Mesenchymal stem cell (in vitro differentiated cells and primary cell): Measurements from ENCODE around the gene TMEM184A.

ENCODE experiments used
- DNase-seq: peaks from one replicate; pipeline ENCODE4 v3.0.0-alpha.2; 2013
- H2AFZ ChIP-seq: one replicate; pipeline ENCODE4 v1.6.1; 2013; ENCODE audit warnings: low read depth, mild to moderate bottlenecking, control low read depth, inconsistent platforms, low read length, moderate library complexity
- H2AK5ac ChIP-seq: 2 replicates; pipeline ENCODE4 v1.6.1; 2013; ENCODE audit warnings: low read length, moderate library complexity, mild to moderate bottlenecking, inconsistent platforms; ENCODE audit not compliant: severe bottlenecking
- H2BK120ac ChIP-seq: one replicate; pipeline ENCODE4 v1.6.1; 2013; ENCODE audit warnings: low read depth, mild to moderate bottlenecking, inconsistent platforms, low read length, moderate library complexity
- H2BK12ac ChIP-seq, 2 experiments: one replicate each; pipeline ENCODE4 v1.6.1; 2013; ENCODE audit warnings: inconsistent platforms in 2 of 2, low read length in 2 of 2, mild to moderate bottlenecking in 2 of 2, moderate library complexity in 2 of 2, control low read depth in 1 of 2
- H2BK15ac ChIP-seq: one replicate; pipeline ENCODE4 v1.6.1; 2013; ENCODE audit warnings: mild to moderate bottlenecking, low read depth, inconsistent platforms; ENCODE audit not compliant: poor library complexity, severe bottlenecking
- H2BK5ac ChIP-seq: 2 replicates; pipeline ENCODE4 v1.6.1; 2013; ENCODE audit warnings: low read depth, mild to moderate bottlenecking, low read length, control low read depth, inconsistent platforms; ENCODE audit not compliant: poor library complexity, severe bottlenecking
- H3K14ac ChIP-seq, 2 experiments: one replicate each; pipeline ENCODE4 v1.6.1; 2013; ENCODE audit warnings: inconsistent platforms in 2 of 2, low read length in 2 of 2, control low read depth in 1 of 2, mild to moderate bottlenecking in 1 of 2, moderate library complexity in 1 of 2
- H3K18ac ChIP-seq, 2 experiments: one replicate each; pipeline ENCODE4 v1.6.1; 2013; ENCODE audit warnings: inconsistent platforms in 2 of 2, low read length in 2 of 2, control low read depth in 1 of 2, low read depth in 1 of 2, mild to moderate bottlenecking in 1 of 2
- H3K23ac ChIP-seq, 2 experiments: one replicate each; pipeline ENCODE4 v1.6.1; 2013; ENCODE audit warnings: inconsistent platforms in 2 of 2, low read length in 2 of 2, mild to moderate bottlenecking in 2 of 2, moderate library complexity in 2 of 2, control low read depth in 1 of 2
- H3K27ac ChIP-seq: 2 replicates; pipeline ENCODE4 v1.5.1; 2013; ENCODE audit warnings: mild to moderate bottlenecking, moderate library complexity, low read length, control low read depth, inconsistent platforms; ENCODE audit not compliant: poor library complexity, severe bottlenecking
- H3K27me3 ChIP-seq, 2 experiments: 2 replicates each; pipeline versions ENCODE4 v1.6.1 to v1.7.0; 2013; ENCODE audit warnings: low read length in 2 of 2, mild to moderate bottlenecking in 2 of 2, moderate library complexity in 2 of 2, control low read depth in 1 of 2, inconsistent platforms in 1 of 2; ENCODE audit not compliant: control insufficient read depth in 1 of 2, insufficient read depth in 1 of 2
- H3K36me3 ChIP-seq, 2 experiments: 2 replicates each; pipeline versions ENCODE4 v1.6.1 to v1.7.0; 2013; ENCODE audit warnings: low read length in 2 of 2, control low read depth in 1 of 2, inconsistent platforms in 1 of 2, low read depth in 1 of 2, mild to moderate bottlenecking in 1 of 2; ENCODE audit not compliant: insufficient read depth in 2 of 2, control insufficient read depth in 1 of 2
- H3K4ac ChIP-seq, 2 experiments: one replicate each; pipeline ENCODE4 v1.6.1; 2013; ENCODE audit warnings: inconsistent platforms in 2 of 2, low read length in 2 of 2, mild to moderate bottlenecking in 2 of 2, moderate library complexity in 2 of 2, control low read depth in 1 of 2, low read depth in 1 of 2
- H3K4me1 ChIP-seq: 2 replicates; pipeline ENCODE4 v1.6.1; 2013; ENCODE audit warnings: low read depth, low read length, control low read depth; ENCODE audit not compliant: control insufficient read depth, insufficient read depth
- H3K4me2 ChIP-seq: 2 replicates; pipeline ENCODE4 v1.6.1; 2013; ENCODE audit warnings: low read length, mild to moderate bottlenecking, inconsistent platforms; ENCODE audit not compliant: poor library complexity, severe bottlenecking
- H3K4me3 ChIP-seq, 2 experiments: 2 replicates each; pipeline versions ENCODE4 v1.5.1 to v1.7.0; 2013; ENCODE audit warnings: low read length in 2 of 2, mild to moderate bottlenecking in 2 of 2, control low read depth in 1 of 2, low read depth in 1 of 2; ENCODE audit not compliant: insufficient read depth in 1 of 2
- H3K79me1 ChIP-seq: replicated peaks from 2 replicates; pipeline ENCODE4 v1.6.1; 2013; ENCODE audit warnings: mild to moderate bottlenecking, control low read depth, low read length, inconsistent platforms; ENCODE audit not compliant: poor library complexity, severe bottlenecking
- H3K9ac ChIP-seq: 2 replicates; pipeline ENCODE4 v1.7.0; 2013; ENCODE audit warnings: mild to moderate bottlenecking, low read length, moderate library complexity
- H3K9me3 ChIP-seq: 2 replicates; pipeline ENCODE4 v1.7.0; 2013; ENCODE audit warnings: mild to moderate bottlenecking, low read length; ENCODE audit not compliant: control insufficient read depth
- H4K8ac ChIP-seq: one replicate; pipeline ENCODE4 v1.6.1; 2013; ENCODE audit warnings: inconsistent platforms, mild to moderate bottlenecking, low read length, moderate library complexity
- H4K91ac ChIP-seq: one replicate; pipeline ENCODE4 v1.6.1; 2013; ENCODE audit warnings: mild to moderate bottlenecking, low read length, inconsistent platforms
- WGBS: methylation state at CpG from one replicate; pipeline ENCODE4 v1.1.7; 2013; ENCODE audit warnings: mixed read lengths; 5-methylcytosine and 5-hydroxymethylcytosine counted together

TMEM184A gene

DNA sequence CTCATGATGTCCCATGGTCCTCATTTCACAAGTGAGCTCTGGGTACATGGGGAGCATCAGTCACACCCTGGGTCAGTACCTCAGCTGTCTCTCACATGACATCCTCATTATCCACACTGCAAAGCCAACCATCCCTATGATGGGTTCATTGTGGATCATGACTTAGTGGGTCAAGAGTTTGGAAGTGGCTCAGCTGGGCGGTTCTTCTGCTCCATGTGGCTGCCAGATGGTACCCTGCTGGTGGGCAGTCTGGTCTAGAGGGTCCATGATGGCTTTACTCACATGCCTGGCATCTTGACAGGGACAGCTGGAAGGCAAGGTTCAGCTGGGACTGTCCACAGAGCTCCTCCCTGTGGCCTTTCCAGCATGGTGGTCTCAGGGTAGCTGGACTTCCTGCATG is 33.0 kb upstream of the TMEM184A start:
- no peak overlapping the region for H2AFZ ChIP-seq
- H3K9me3 ChIP-seq = peaks cover 12% of the 10 kb centered on the region
- 85% methylated on average over 1 of the region's 1 CpG for WGBS
- H3K4me2 ChIP-seq = no peak overlapping the region
- H3K4ac ChIP-seq = no peak overlapping the region
- no peak overlapping the region for H2BK15ac ChIP-seq
- no peak for DNase-seq
- H3K4me1 ChIP-seq = peaks cover 2% of the 10 kb centered on the region
- H3K9ac ChIP-seq = no peak overlapping the region
- no peak overlapping the region for H2BK5ac ChIP-seq
- no peak overlapping the region for H4K91ac ChIP-seq
- no peaks in the 10 kb centered on the region for H3K79me1 ChIP-seq
- no peak overlapping the region for H4K8ac ChIP-seq
- no peak overlapping the region for H2BK120ac ChIP-seq
- no peak overlapping the region for H3K18ac ChIP-seq
- no peak overlapping the region for H3K27ac ChIP-seq
- H3K27me3 ChIP-seq = peaks cover 76 to 79% of the 10 kb centered on the region in 2 experiments
- H3K23ac ChIP-seq = no peak overlapping the region
- no peak overlapping the region for H3K4me3 ChIP-seq
- H3K36me3 ChIP-seq = no peaks in the 10 kb centered on the region
- no peak overlapping the region for H2AK5ac ChIP-seq
- no peak overlapping the region for H3K14ac ChIP-seq
- no peak overlapping the region for H2BK12ac ChIP-seq

DNA sequence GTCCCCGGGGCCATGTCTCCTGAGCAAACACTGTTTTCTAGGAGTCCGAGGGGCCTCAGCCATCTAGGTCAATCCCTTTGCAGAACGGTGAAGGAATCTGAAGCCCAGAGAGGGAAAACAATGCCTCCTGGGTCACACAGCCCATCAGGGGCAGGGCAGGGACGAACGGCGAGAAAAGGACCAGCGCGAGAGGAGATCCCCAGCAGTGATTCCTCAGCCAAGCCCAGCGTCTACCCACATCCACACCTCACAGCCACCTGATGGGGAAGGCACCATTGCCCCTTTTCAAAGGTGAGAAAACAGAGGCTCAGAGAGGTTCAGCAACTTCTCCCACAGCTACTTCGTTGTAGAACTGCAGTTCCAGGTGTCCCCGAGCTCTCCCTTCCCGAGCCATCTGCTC is 31.7 kb upstream of the TMEM184A start:
- Histone ChIP-seq H3K27ac (no peak overlapping the region), H3K18ac (no peak overlapping the region), H3K14ac (no peak overlapping the region), H3K36me3 (no peaks in the 10 kb centered on the region), H3K9ac (no peak overlapping the region), H2BK5ac (no peak overlapping the region), H3K4ac (no peak overlapping the region), H3K4me1 (peaks cover 4% of the 10 kb centered on the region), H2BK12ac (no peak overlapping the region), H2BK15ac (no peak overlapping the region), H2AK5ac (no peak overlapping the region), H4K91ac (no peak overlapping the region), H3K27me3 (peaks cover 67 to 69% of the 10 kb centered on the region in 2 experiments), H4K8ac (no peak overlapping the region), H2BK120ac (no peak overlapping the region), H3K4me2 (no peak overlapping the region), H3K9me3 (peaks cover 12% of the 10 kb centered on the region), H3K79me1 (no peaks in the 10 kb centered on the region), H2AFZ (no peak overlapping the region), H3K4me3 (no peak overlapping the region), H3K23ac (no peak overlapping the region)
- 88% methylated on average over 12 of the region's 12 CpGs for WGBS
- DNase-seq = no peak

DNA sequence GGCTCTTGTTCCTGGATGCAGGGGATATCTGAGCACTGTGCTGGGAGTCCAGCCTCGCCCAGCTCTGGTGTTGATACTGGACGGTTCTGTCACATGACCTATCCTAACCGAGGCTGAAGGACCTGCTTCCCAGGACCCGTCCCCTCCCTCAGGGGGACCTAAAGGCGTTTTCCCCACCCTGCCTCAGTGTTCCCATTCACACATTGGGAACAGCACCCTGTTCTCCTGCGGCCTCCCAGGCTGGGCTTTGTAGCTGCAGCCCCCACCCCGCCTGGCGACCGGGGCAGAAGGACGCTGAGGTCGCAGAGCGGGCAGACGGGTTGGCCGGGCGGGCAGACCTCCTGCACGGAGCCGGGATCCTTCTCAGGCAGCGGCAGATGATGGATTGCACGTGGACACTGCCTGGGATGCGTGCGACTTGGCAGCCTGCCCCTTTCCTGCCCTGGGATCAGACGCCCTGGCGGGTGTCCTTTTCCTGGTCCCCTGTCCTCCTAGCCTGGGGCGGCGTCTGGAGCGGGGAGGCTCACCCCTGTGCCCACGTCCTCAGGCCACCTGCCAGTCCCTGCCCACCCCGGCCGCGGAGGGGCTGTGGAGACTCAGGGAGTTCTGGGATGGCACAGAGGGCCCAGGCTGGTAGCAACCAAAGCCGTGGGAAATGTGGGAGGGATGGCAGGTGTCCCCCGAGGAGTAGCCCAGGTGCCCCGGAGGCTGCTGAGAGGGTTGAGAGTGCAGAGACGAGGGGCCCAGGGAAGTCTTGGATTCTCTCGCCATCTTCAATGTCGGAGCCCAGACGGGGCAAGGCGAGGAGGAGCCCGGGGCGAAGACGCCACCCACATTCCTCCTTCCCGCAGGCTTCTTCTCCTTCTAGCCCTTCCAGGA is 31.1 kb upstream of the TMEM184A start:
- no peaks in the 10 kb centered on the region for H3K36me3 ChIP-seq
- no peak overlapping the region for H3K27ac ChIP-seq
- H2BK120ac ChIP-seq = no peak overlapping the region
- H3K4me1 ChIP-seq = peaks cover 4% of the 10 kb centered on the region
- WGBS = 88% methylated on average over 42 of the region's 42 CpGs
- no peak overlapping the region for H2AK5ac ChIP-seq
- peaks cover 12% of the 10 kb centered on the region for H3K9me3 ChIP-seq
- H4K91ac ChIP-seq = no peak overlapping the region
- H2AFZ ChIP-seq = no peak overlapping the region
- H2BK5ac ChIP-seq = no peak overlapping the region
- no peak overlapping the region for H3K4me3 ChIP-seq
- no peak overlapping the region for H4K8ac ChIP-seq
- H3K23ac ChIP-seq = no peak overlapping the region
- H2BK15ac ChIP-seq = no peak overlapping the region
- H3K79me1 ChIP-seq = no peaks in the 10 kb centered on the region
- no peak for DNase-seq
- no peak overlapping the region for H3K4ac ChIP-seq
- no peak overlapping the region for H3K14ac ChIP-seq
- H3K9ac ChIP-seq = no peak overlapping the region
- H3K27me3 ChIP-seq = peaks cover 60 to 63% of the 10 kb centered on the region in 2 experiments
- no peak overlapping the region for H3K4me2 ChIP-seq
- no peak overlapping the region for H3K18ac ChIP-seq
- H2BK12ac ChIP-seq = no peak overlapping the region

- Histone ChIP-seq H3K14ac (no peak overlapping the region), H2BK12ac (no peak overlapping the region), H4K8ac (no peak overlapping the region), H3K4me3 (no peak overlapping the region), H3K23ac (no peak overlapping the region), H3K9ac (no peak overlapping the region), H3K9me3 (peaks cover 12% of the 10 kb centered on the region), H2BK15ac (no peak overlapping the region), H3K27ac (no peak overlapping the region), H2BK5ac (no peak overlapping the region), H3K4me2 (no peak overlapping the region), H2AFZ (no peak overlapping the region), H3K4ac (no peak overlapping the region), H3K36me3 (no peaks in the 10 kb centered on the region), H4K91ac (no peak overlapping the region), H2BK120ac (no peak overlapping the region), H3K27me3 (peaks cover 52 to 58% of the 10 kb centered on the region in 2 experiments), H2AK5ac (no peak overlapping the region), H3K4me1 (peaks cover 4% of the 10 kb centered on the region), H3K18ac (no peak overlapping the region), H3K79me1 (no peaks in the 10 kb centered on the region)
- no peak for DNase-seq
- 94% methylated on average over 34 of the region's 34 CpGs for WGBS
Measured at GRCh38 chr7:1586126-1586826, 30.3 kb upstream of the TMEM184A start.
